Testis (tissue), 5 donors: ENCODE data around the gene FOXD2. TPM values are rescaled to one million over a fixed set of nuclear protein-coding genes. Genes with fewer than 3 reads are reported as not detected.
A peak's percentile ranks its signal among the peaks of the same experiment; 100 is the strongest.

ENCODE experiments used
- DNase-seq: peaks from one replicate; pipeline ENCODE4 v3.0.0-alpha.2; 2019
- H3K27ac ChIP-seq, 2 donors: fragments of 200-600 bp; sonication (generic); one replicate each; pipeline ENCODE4 v1.5.1; 2019
- H3K27me3 ChIP-seq: fragments of 200-600 bp; sonication (generic); one replicate; pipeline ENCODE4 v1.5.1; 2019
- H3K36me3 ChIP-seq: fragments of 200-600 bp; sonication (generic); one replicate; pipeline ENCODE4 v1.5.1; 2017; ENCODE audit warnings: low read depth; ENCODE audit errors: missing control alignments
- H3K4me1 ChIP-seq: fragments of 200-600 bp; sonication (generic); one replicate; pipeline ENCODE4 v1.5.1; 2019
- H3K4me3 ChIP-seq, 2 donors: fragments of 200-600 bp; sonication (generic); one replicate each; pipeline ENCODE4 v1.5.1; 2017 to 2019
- H3K9me3 ChIP-seq: fragments of 200-600 bp; sonication (generic); one replicate; pipeline ENCODE4 v1.5.1; 2017
- POLR2A ChIP-seq: fragments of 450-650 bp; IDR thresholded peaks from one replicate; pipeline ENCODE4 v1.6.1; 2017; ENCODE audit warnings: antibody characterized with exemption, mild to moderate bottlenecking, moderate library complexity
- WGBS, 2 donors: methylation state at CpG; one replicate each; pipeline ENCODE4 v1.1.5; 2018; 5-methylcytosine and 5-hydroxymethylcytosine counted together
- intact Hi-C: fragments of 100-400 bp; cut with DNase I; formaldehyde crosslinking; loops from one replicate; pipeline ENCODE4 v1.15.1; 2023; ENCODE audit warnings: low total_unique reads
- long read RNA-seq, 2 donors: transcript quantifications; one replicate each; lab custom pipeline, GENCODE V29; 2026
- polyA plus RNA-seq: library from polyadenylated mRNA; stranded (reverse); fragments of 350-450 nt; fragmentation: Illumina TruSeq; extraction: RNeasy Lipid Tissue Mini Kit (QIAGEN cat#74804); gene quantifications from one replicate; pipeline ENCODE4 v1.2.3, GENCODE V29; 2014; ENCODE audit warnings: low read depth, low replicate concordance; ENCODE audit not compliant: insufficient read depth
- total RNA-seq, 2 donors: library from RNA; depleted of rRNA; stranded (reverse); fragments of >200 nt; gene quantifications; one replicate each; pipeline ENCODE4 v1.2.3, GENCODE V29; 2016
- TF ChIP-seq, protein P1 (sequence below), 3 experiments: fragments of 450-650 bp in 2 of 3; fragments of 200-600 bp in 1 of 3; sonication (generic) in 1 of 3; IDR thresholded peaks; one replicate each; pipeline ENCODE4 v1.5.1; 2016 to 2019; ENCODE audit warnings: antibody characterized with exemption in 3 of 3, mild to moderate bottlenecking in 2 of 3, moderate library complexity in 1 of 3

Gene FOXD2
- total RNA-seq = 1 to 10 TPM in 1 of 2 donors, under 1 TPM in 1; 0.99 to 1.3 TPM
- polyA plus RNA-seq = 0.26 TPM
- long read RNA-seq, donor 1, full-length matches to known transcripts = 2 of 2 reads
- long read RNA-seq, donor 1, partial matches to known transcripts = 0 of 2 reads
- long read RNA-seq, donor 1, other reads (novel, unspliced or antisense) = 0 of 2 reads
- long read RNA-seq, donor 2, full-length matches to known transcripts = 1 of 1 reads
- long read RNA-seq, donor 2, partial matches to known transcripts = 0 of 1 reads
- long read RNA-seq, donor 2, other reads (novel, unspliced or antisense) = 0 of 1 reads

DNA sequence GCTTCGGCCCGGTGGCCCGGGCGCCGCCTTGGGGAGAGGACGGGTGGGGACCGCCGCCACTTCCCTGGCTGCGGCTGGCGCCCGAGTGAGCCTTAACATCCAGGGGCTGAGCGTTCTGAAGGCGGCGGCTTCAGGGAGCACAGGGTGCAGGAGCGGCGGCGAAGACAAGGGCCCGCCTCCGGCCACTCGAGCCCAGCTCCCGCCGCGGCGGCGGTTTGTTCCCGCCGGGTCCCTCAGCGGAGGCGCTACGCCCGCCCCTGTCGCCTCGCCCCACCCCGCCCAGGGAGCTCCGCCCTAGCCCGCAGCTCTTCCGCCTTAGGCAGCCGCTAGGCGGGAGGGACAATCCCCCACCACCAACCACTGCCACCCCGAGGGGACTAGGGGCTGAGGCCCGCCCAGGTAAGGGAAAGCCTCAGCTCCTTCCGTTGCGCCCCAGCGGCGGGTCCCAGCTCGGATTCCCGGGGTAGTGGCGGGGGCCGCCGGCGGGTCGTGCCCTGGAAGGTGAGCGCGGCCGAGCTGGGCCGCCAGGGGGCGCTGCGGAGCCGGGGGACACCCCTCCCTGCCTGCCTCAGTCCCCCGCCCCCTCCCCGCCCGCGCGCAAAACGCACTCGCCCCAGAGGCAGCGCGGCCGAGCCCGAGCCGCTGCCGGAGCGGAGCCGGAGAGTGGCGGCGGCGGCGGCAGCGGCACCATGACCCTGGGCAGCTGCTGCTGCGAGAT is at the start of gene FOXD2:
FOXD2 (plus strand) TSS at position 598 of the 718 bp plus-strand sequence; CDS start at position 690, 92 bp downstream.
- 1% methylated on average over 21 of the region's 80 CpGs; no CpG with 5 or more reads in 1 of the 2 donors for WGBS, 2 donors
- TF ChIP-seq, protein P1, sequence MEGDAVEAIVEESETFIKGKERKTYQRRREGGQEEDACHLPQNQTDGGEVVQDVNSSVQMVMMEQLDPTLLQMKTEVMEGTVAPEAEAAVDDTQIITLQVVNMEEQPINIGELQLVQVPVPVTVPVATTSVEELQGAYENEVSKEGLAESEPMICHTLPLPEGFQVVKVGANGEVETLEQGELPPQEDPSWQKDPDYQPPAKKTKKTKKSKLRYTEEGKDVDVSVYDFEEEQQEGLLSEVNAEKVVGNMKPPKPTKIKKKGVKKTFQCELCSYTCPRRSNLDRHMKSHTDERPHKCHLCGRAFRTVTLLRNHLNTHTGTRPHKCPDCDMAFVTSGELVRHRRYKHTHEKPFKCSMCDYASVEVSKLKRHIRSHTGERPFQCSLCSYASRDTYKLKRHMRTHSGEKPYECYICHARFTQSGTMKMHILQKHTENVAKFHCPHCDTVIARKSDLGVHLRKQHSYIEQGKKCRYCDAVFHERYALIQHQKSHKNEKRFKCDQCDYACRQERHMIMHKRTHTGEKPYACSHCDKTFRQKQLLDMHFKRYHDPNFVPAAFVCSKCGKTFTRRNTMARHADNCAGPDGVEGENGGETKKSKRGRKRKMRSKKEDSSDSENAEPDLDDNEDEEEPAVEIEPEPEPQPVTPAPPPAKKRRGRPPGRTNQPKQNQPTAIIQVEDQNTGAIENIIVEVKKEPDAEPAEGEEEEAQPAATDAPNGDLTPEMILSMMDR (IDR thresholded peaks at IDR 0.05) = peak; percentile 95 to 98 (median 98)
- TF ChIP-seq POLR2A = no peak
- Histone ChIP-seq H3K36me3 (no peaks in the 10 kb centered on the region), H3K27me3 (no peaks in the 10 kb centered on the region), H3K4me1 (peaks cover 19% of the 10 kb centered on the region), H3K27ac (peak within 1 kb of the TSS in 1 of 2 donors; percentile 82), H3K9me3 (no peaks in the 10 kb centered on the region), H3K4me3 (peak within 1 kb of the TSS; percentile 65)
- intact Hi-C loops = loop anchor here (5.0 kb wide), 1 partner anchor 270 kb away; no protein-coding TSS in a partner anchor
- peak; percentile 85 for DNase-seq

DNA sequence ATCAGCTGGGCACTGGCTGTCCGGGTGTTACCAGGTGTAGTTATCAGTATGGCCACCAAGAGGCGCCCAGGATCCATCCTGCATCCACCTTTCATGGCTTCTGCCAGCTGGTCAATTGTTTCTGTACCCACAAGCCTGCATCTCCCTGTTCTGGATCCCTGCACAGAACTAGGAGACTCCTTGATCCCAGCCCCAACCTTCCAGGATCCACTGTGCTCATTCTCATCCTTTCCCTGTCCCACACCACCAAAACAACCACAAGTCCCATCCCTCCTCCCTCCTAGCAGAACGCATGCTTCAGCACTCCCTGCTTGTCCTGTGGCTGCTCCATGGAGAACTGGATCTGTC is 49.0 kb upstream of the FOXD2 start:
- TF ChIP-seq, protein P1 (IDR thresholded peaks at IDR 0.05) = peak; percentile 30 to 56 (median 44)
- TF ChIP-seq POLR2A = no peak
- Histone ChIP-seq H3K27me3 (no peaks in the 10 kb centered on the region), H3K9me3 (no peaks in the 10 kb centered on the region), H3K36me3 (no peaks in the 10 kb centered on the region), H3K27ac (no peak overlapping the region), H3K4me3 (no peak overlapping the region), H3K4me1 (no peaks in the 10 kb centered on the region)
- intact Hi-C loops = no loop called here
- 29 to 31% methylated on average over 3 of the region's 3 CpGs for WGBS, 2 donors
- peak; percentile 72 for DNase-seq

DNA sequence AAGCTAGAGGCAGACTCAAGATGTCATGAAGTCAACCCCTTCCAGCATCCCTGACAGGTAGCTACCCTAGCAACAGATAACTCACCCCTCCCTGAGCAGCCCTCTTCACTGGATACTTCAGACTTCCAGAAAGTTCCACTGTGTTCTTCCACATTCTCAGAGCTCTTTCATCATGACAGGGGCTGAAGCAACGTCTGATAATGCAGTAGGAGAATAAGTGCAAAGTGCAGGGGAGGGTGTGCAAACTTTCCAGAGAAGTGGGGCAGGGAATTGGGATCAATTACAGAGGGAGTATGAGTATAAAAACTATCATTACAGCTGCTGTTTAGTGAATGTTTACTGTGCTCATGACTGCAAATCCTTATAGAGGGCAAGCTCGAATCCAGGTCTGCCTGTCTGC is 48.1 kb upstream of the FOXD2 start:
- Histone ChIP-seq H3K4me1 (no peaks in the 10 kb centered on the region), H3K27ac (no peak overlapping the region), H3K36me3 (no peaks in the 10 kb centered on the region), H3K27me3 (no peaks in the 10 kb centered on the region), H3K4me3 (no peak overlapping the region), H3K9me3 (no peaks in the 10 kb centered on the region)
- intact Hi-C loops = no loop called here
- no peak for DNase-seq
- no peak for TF ChIP-seq POLR2A
- TF ChIP-seq, protein P1 (IDR thresholded peaks at IDR 0.05) = no peak
- 48 to 54% methylated on average over 2 of the region's 2 CpGs for WGBS, 2 donors

DNA sequence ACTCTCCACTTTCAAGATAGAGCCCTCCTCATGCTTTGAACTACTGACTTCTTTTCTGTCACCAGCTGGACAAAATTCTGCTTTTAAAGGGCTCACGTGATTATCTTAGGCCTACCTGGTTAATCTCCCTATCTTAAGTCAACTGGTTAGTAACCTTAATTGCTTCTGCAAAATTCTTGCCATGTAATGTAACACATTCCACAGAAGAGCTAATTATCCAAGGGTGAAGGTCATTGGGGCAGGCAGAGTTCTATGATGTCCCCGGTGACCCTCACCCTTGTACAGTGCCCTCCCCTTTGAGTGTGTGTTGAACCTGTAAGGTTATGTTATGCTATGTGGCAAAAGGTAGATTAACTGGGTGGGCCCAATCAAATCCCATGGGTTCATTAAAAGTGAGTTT is 47.0 kb upstream of the FOXD2 start:
- Histone ChIP-seq H3K27me3 (no peaks in the 10 kb centered on the region), H3K36me3 (no peaks in the 10 kb centered on the region), H3K9me3 (no peaks in the 10 kb centered on the region), H3K27ac (no peak overlapping the region), H3K4me3 (no peak overlapping the region), H3K4me1 (no peaks in the 10 kb centered on the region)
- intact Hi-C loops = no loop called here
- no peak for DNase-seq
- WGBS, 2 donors = 70 to 79% methylated on average over 2 of the region's 2 CpGs
- TF ChIP-seq, protein P1 (IDR thresholded peaks at IDR 0.05) = no peak
- no peak for TF ChIP-seq POLR2A
